GM19452 (cell line): ENCODE data around the gene HK2.
"Not testable (repeated sequence)": the region's sequence is repeated elsewhere in the genome, so short reads cannot be mapped to it uniquely, and the experiment has no call there.

Experiments used
- ATAC-seq: cut with Tn5 transposase; IDR thresholded peaks from one replicate; pipeline ENCODE4 v1.9.1; 2021; ENCODE audit not compliant: unreplicated experiment

The HK2 gene

GRCh38 chr2:74834792-74835755, 1.1 kb downstream of the HK2 start:
- ATAC-seq: peak; percentile 51

- peak; percentile 24 for ATAC-seq
These were observed 2.1 kb downstream of the HK2 start for GRCh38 chr2:74835831-74836674.

GRCh38 chr2:74836675-74837401, 2.9 kb downstream of the HK2 start:
- ATAC-seq: no peak

GRCh38 chr2:74841641-74842040, 7.7 kb downstream of the HK2 start:
- no peak for ATAC-seq

- ATAC-seq: no peak
These were observed 9.5 kb downstream of the HK2 start for GRCh38 chr2:74843433-74843832.

- peak; percentile 90 for ATAC-seq
These were observed 10.0 kb downstream of the HK2 start for GRCh38 chr2:74843899-74844298.

- ATAC-seq: no peak
These were observed 10.8 kb downstream of the HK2 start for GRCh38 chr2:74844752-74845151.

- no peak for ATAC-seq
These were observed 11.4 kb downstream of the HK2 start for GRCh38 chr2:74845217-74845751.

GRCh38 chr2:74845991-74846390, 12.1 kb downstream of the HK2 start:
- ATAC-seq: no peak

- ATAC-seq: no peak
These were observed 12.6 kb downstream of the HK2 start for GRCh38 chr2:74846481-74846880.

- ATAC-seq: no peak
These were observed 13.3 kb downstream of the HK2 start for GRCh38 chr2:74847070-74847858.

GRCh38 chr2:74849228-74849892, 15.4 kb downstream of the HK2 start:
- ATAC-seq: peak; percentile 85

- ATAC-seq: no peak
These were observed 16.7 kb downstream of the HK2 start for GRCh38 chr2:74850496-74851190.

GRCh38 chr2:74851191-74851566, 17.3 kb downstream of the HK2 start:
- ATAC-seq: no peak

GRCh38 chr2:74853360-74853759, 19.4 kb downstream of the HK2 start:
- ATAC-seq: not testable (repeated sequence)

GRCh38 chr2:74854401-74854800, 20.5 kb downstream of the HK2 start:
- ATAC-seq: no peak

GRCh38 chr2:74855114-74855707, 21.3 kb downstream of the HK2 start:
- not testable (repeated sequence) for ATAC-seq

GRCh38 chr2:74856004-74856578, 22.2 kb downstream of the HK2 start:
- no peak for ATAC-seq
